GM19467 (cell line): ENCODE measurements around the gene EXT2.

Source experiments
- ATAC-seq: cut with Tn5 transposase; IDR thresholded peaks from one replicate; pipeline ENCODE4 v1.9.1; 2021; ENCODE audit warnings: mild to moderate bottlenecking, moderate library complexity; ENCODE audit not compliant: unreplicated experiment

Gene EXT2

GRCh38 chr11:44130751-44131150, 35.3 kb downstream of the EXT2 start:
- no peak for ATAC-seq

GRCh38 chr11:44133335-44133946, 38.0 kb downstream of the EXT2 start:
- ATAC-seq = no peak

GRCh38 chr11:44134625-44135024, 39.1 kb downstream of the EXT2 start:
- ATAC-seq = no peak

GRCh38 chr11:44136176-44136945, 40.9 kb downstream of the EXT2 start:
- no peak for ATAC-seq

GRCh38 chr11:44137057-44137456, 41.6 kb downstream of the EXT2 start:
- ATAC-seq = no peak

- no peak for ATAC-seq
Observed at GRCh38 chr11:44138286-44138685, 42.8 kb downstream of the EXT2 start.

GRCh38 chr11:44138980-44139379, 43.5 kb downstream of the EXT2 start:
- ATAC-seq = no peak

- ATAC-seq = no peak
Observed at GRCh38 chr11:44139565-44140330, 44.3 kb downstream of the EXT2 start.

- no peak for ATAC-seq
Observed at GRCh38 chr11:44140372-44140771, 44.9 kb downstream of the EXT2 start.

- no peak for ATAC-seq
Observed at GRCh38 chr11:44140805-44141204, 45.3 kb downstream of the EXT2 start.

- ATAC-seq = no peak
Observed at GRCh38 chr11:44143987-44144909, 48.8 kb downstream of the EXT2 start.

GRCh38 chr11:44145011-44145775, 49.7 kb downstream of the EXT2 start:
- no peak for ATAC-seq

- no peak for ATAC-seq
Observed at GRCh38 chr11:44146931-44147330, 51.5 kb downstream of the EXT2 start.

GRCh38 chr11:44147751-44148150, 52.3 kb downstream of the EXT2 start:
- no peak for ATAC-seq

- ATAC-seq = no peak
Observed at GRCh38 chr11:44149651-44150050, 54.2 kb downstream of the EXT2 start.

GRCh38 chr11:44150401-44150800, 54.9 kb downstream of the EXT2 start:
- ATAC-seq = no peak

GRCh38 chr11:44157019-44157418, 61.5 kb downstream of the EXT2 start:
- no peak for ATAC-seq

GRCh38 chr11:44158384-44158783, 62.9 kb downstream of the EXT2 start:
- ATAC-seq = no peak

- ATAC-seq = no peak
Observed at GRCh38 chr11:44159848-44160721, 64.6 kb downstream of the EXT2 start.
